ENCODE measurements around the gene CHMP4B.

GRCh38 chr20:33829636-33830035, 18.5 kb downstream of the CHMP4B start:
- TF ChIP-seq CTCF (conservative IDR thresholded peaks at IDR 0.05) (no peak), ZFX (IDR thresholded peaks at IDR 0.05) (no peak)
